DOHH2 (cell line): ENCODE data around the gene PPP6R3.

ENCODE experiments used
- H3F3A ChIP-seq: fragments of 200-600 bp; sonication (generic), shearing (Covaris generic); 2 replicates; pipeline ENCODE4 v1.6.0; 2016; ENCODE audit warnings: antibody characterized with exemption, mild to moderate bottlenecking; ENCODE audit not compliant: control insufficient read depth, insufficient read depth
- H3K27ac ChIP-seq: fragments of 200-600 bp; sonication (generic); 2 replicates; pipeline ENCODE4 v1.5.1; 2014; ENCODE audit warnings: low read depth, mild to moderate bottlenecking, low read length, moderate library complexity
- H3K27me3 ChIP-seq: fragments of 200-600 bp; sonication (generic); 2 replicates; pipeline ENCODE4 v1.6.1; 2014; ENCODE audit warnings: mild to moderate bottlenecking, low read length, mixed read lengths; ENCODE audit not compliant: control insufficient read depth
- H3K36me3 ChIP-seq: fragments of 200-600 bp; sonication (generic); 2 replicates; pipeline ENCODE4 v1.6.1; 2014; ENCODE audit warnings: mild to moderate bottlenecking, low read length, moderate library complexity, mixed read lengths; ENCODE audit not compliant: control insufficient read depth
- H3K4me1 ChIP-seq: fragments of 200-600 bp; sonication (generic); 2 replicates; pipeline ENCODE4 v1.6.1; 2014; ENCODE audit warnings: mild to moderate bottlenecking, low read length, mixed read lengths; ENCODE audit not compliant: control insufficient read depth
- H3K4me2 ChIP-seq: fragments of 200-600 bp; sonication (generic); 2 replicates; pipeline ENCODE4 v1.6.0; 2014; ENCODE audit warnings: mild to moderate bottlenecking, low read length, moderate library complexity
- H3K4me3 ChIP-seq: fragments of 200-600 bp; sonication (generic); 2 replicates; pipeline ENCODE4 v1.5.1; 2014; ENCODE audit warnings: mild to moderate bottlenecking, low read length, mixed read lengths
- H3K79me2 ChIP-seq: fragments of 200-600 bp; sonication (generic); 2 replicates; pipeline ENCODE4 v1.6.1; 2014; ENCODE audit warnings: mild to moderate bottlenecking, low read length, mixed read lengths; ENCODE audit not compliant: control insufficient read depth
- H3K9me2 ChIP-seq: fragments of 200-600 bp; sonication (generic); replicated peaks from 2 replicates; pipeline ENCODE4 v1.6.1; 2014; ENCODE audit warnings: mild to moderate bottlenecking, low read length, mixed read lengths; ENCODE audit not compliant: control insufficient read depth
- H3K9me3 ChIP-seq: fragments of 200-600 bp; sonication (generic); 2 replicates; pipeline ENCODE4 v1.6.1; 2014; ENCODE audit warnings: antibody characterized with exemption, low read length, mixed read lengths; ENCODE audit not compliant: control insufficient read depth, insufficient read depth
- H4K20me1 ChIP-seq: fragments of 200-600 bp; sonication (generic); 2 replicates; pipeline ENCODE4 v1.6.0; 2014; ENCODE audit warnings: low read depth, mild to moderate bottlenecking, antibody characterized with exemption, low read length, moderate library complexity; ENCODE audit not compliant: control insufficient read depth, insufficient read depth
- EZH2phosphoT487 ChIP-seq: fragments of 200-600 bp; sonication (generic); IDR thresholded peaks from 2 replicates; pipeline ENCODE4 v1.6.1; 2017; ENCODE audit warnings: borderline replicate concordance, mild to moderate bottlenecking, antibody characterized with exemption, low read length, moderate library complexity, mixed read lengths
- TF ChIP-seq, protein P1 (sequence below): fragments of 200-600 bp; sonication (generic); IDR thresholded peaks from one replicate; pipeline ENCODE4 v1.5.1; 2014; ENCODE audit warnings: antibody characterized with exemption, mild to moderate bottlenecking, low read depth, low read length; ENCODE audit not compliant: poor library complexity, severe bottlenecking

PPP6R3 gene

GRCh38 chr11:68448604-68449011, 11.9 kb upstream of the PPP6R3 start:
- TF ChIP-seq EZH2phosphoT487: no peak
- TF ChIP-seq, protein P1, sequence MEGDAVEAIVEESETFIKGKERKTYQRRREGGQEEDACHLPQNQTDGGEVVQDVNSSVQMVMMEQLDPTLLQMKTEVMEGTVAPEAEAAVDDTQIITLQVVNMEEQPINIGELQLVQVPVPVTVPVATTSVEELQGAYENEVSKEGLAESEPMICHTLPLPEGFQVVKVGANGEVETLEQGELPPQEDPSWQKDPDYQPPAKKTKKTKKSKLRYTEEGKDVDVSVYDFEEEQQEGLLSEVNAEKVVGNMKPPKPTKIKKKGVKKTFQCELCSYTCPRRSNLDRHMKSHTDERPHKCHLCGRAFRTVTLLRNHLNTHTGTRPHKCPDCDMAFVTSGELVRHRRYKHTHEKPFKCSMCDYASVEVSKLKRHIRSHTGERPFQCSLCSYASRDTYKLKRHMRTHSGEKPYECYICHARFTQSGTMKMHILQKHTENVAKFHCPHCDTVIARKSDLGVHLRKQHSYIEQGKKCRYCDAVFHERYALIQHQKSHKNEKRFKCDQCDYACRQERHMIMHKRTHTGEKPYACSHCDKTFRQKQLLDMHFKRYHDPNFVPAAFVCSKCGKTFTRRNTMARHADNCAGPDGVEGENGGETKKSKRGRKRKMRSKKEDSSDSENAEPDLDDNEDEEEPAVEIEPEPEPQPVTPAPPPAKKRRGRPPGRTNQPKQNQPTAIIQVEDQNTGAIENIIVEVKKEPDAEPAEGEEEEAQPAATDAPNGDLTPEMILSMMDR: no peak
- no peaks in the 10 kb centered on the region for H4K20me1 ChIP-seq
- H3K4me1 ChIP-seq: no peaks in the 10 kb centered on the region
- no peak overlapping the region for H3K4me3 ChIP-seq
- H3K36me3 ChIP-seq: no peaks in the 10 kb centered on the region
- no peak overlapping the region for H3K27ac ChIP-seq
- no peaks in the 10 kb centered on the region for H3F3A ChIP-seq
- H3K9me3 ChIP-seq: no peaks in the 10 kb centered on the region
- H3K9me2 ChIP-seq: no peaks in the 10 kb centered on the region
- H3K4me2 ChIP-seq: no peak overlapping the region
- no peaks in the 10 kb centered on the region for H3K27me3 ChIP-seq
- H3K79me2 ChIP-seq: no peaks in the 10 kb centered on the region

- Histone ChIP-seq H4K20me1 (no peaks in the 10 kb centered on the region), H3K4me3 (no peak overlapping the region), H3K27ac (no peak overlapping the region), H3K27me3 (no peaks in the 10 kb centered on the region), H3K9me3 (no peaks in the 10 kb centered on the region), H3K9me2 (no peaks in the 10 kb centered on the region), H3K4me1 (no peaks in the 10 kb centered on the region), H3F3A (no peaks in the 10 kb centered on the region), H3K36me3 (no peaks in the 10 kb centered on the region), H3K79me2 (no peaks in the 10 kb centered on the region), H3K4me2 (no peak overlapping the region)
- TF ChIP-seq, protein P1: no peak
- TF ChIP-seq EZH2phosphoT487: no peak
These were observed 10.6 kb upstream of the PPP6R3 start for GRCh38 chr11:68449951-68450350.

GRCh38 chr11:68450711-68451110, 9.8 kb upstream of the PPP6R3 start:
- Histone ChIP-seq H3K4me1 (no peaks in the 10 kb centered on the region), H3K4me3 (no peak overlapping the region), H3K9me2 (no peaks in the 10 kb centered on the region), H3K27ac (no peak overlapping the region), H3K9me3 (no peaks in the 10 kb centered on the region), H4K20me1 (no peaks in the 10 kb centered on the region), H3K27me3 (no peaks in the 10 kb centered on the region), H3K36me3 (no peaks in the 10 kb centered on the region), H3F3A (no peaks in the 10 kb centered on the region), H3K4me2 (no peak overlapping the region), H3K79me2 (no peaks in the 10 kb centered on the region)
- TF ChIP-seq, protein P1: no peak
- TF ChIP-seq EZH2phosphoT487: no peak
